Panc1 (cell line): ENCODE measurements around the gene FLVCR2.

Experiments
- POLR2AphosphoS5 ChIP-seq: IDR thresholded peaks from 2 replicates; pipeline ENCODE4 v1.6.1; 2012; ENCODE audit warnings: mild to moderate bottlenecking, low read depth, low read length, moderate library complexity
- TF ChIP-seq, protein P1 (sequence below): fragments of 450-650 bp; IDR thresholded peaks from 2 replicates; pipeline ENCODE4 v1.5.1; 2017; ENCODE audit warnings: mild to moderate bottlenecking
- TF ChIP-seq, protein P2 (sequence below), 2 experiments: IDR thresholded peaks; 2 replicates each; pipeline ENCODE4 v1.6.1; 2011 to 2012; ENCODE audit warnings: low read depth in 2 of 2, control low read depth in 1 of 2, low read length in 1 of 2, mild to moderate bottlenecking in 1 of 2, moderate library complexity in 1 of 2; ENCODE audit not compliant: insufficient read depth in 1 of 2

DNA sequence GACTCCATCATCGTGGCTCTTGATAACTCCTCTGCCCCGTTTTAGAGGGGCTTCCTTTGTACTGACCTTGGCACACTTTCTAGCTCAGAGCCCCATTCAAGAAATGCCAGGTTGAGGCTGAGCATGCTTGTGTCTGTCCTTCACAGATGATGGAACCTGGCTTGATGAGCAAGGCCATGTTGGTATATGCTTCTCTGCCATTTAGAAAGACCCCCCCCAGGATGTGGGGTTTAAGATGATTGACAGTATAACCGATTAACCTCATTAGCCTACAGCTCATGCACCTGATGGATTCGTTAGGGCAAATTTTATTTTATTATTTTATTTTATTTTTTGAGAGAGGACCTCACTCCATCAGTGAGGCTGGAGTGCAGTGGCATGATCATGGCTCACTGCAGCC is 35.2 kb upstream of the FLVCR2 start:
- TF ChIP-seq, protein P1, sequence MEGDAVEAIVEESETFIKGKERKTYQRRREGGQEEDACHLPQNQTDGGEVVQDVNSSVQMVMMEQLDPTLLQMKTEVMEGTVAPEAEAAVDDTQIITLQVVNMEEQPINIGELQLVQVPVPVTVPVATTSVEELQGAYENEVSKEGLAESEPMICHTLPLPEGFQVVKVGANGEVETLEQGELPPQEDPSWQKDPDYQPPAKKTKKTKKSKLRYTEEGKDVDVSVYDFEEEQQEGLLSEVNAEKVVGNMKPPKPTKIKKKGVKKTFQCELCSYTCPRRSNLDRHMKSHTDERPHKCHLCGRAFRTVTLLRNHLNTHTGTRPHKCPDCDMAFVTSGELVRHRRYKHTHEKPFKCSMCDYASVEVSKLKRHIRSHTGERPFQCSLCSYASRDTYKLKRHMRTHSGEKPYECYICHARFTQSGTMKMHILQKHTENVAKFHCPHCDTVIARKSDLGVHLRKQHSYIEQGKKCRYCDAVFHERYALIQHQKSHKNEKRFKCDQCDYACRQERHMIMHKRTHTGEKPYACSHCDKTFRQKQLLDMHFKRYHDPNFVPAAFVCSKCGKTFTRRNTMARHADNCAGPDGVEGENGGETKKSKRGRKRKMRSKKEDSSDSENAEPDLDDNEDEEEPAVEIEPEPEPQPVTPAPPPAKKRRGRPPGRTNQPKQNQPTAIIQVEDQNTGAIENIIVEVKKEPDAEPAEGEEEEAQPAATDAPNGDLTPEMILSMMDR = no peak
- no peak for TF ChIP-seq POLR2AphosphoS5
- TF ChIP-seq, protein P2, sequence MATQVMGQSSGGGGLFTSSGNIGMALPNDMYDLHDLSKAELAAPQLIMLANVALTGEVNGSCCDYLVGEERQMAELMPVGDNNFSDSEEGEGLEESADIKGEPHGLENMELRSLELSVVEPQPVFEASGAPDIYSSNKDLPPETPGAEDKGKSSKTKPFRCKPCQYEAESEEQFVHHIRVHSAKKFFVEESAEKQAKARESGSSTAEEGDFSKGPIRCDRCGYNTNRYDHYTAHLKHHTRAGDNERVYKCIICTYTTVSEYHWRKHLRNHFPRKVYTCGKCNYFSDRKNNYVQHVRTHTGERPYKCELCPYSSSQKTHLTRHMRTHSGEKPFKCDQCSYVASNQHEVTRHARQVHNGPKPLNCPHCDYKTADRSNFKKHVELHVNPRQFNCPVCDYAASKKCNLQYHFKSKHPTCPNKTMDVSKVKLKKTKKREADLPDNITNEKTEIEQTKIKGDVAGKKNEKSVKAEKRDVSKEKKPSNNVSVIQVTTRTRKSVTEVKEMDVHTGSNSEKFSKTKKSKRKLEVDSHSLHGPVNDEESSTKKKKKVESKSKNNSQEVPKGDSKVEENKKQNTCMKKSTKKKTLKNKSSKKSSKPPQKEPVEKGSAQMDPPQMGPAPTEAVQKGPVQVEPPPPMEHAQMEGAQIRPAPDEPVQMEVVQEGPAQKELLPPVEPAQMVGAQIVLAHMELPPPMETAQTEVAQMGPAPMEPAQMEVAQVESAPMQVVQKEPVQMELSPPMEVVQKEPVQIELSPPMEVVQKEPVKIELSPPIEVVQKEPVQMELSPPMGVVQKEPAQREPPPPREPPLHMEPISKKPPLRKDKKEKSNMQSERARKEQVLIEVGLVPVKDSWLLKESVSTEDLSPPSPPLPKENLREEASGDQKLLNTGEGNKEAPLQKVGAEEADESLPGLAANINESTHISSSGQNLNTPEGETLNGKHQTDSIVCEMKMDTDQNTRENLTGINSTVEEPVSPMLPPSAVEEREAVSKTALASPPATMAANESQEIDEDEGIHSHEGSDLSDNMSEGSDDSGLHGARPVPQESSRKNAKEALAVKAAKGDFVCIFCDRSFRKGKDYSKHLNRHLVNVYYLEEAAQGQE (IDR thresholded peaks at IDR 0.05; ENCODE audit: insufficient read depth in 1 of 2, low read depth in 2 of 2, low read length in 1 of 2) = no peak
